GM21576 (cell line): ENCODE measurements around the gene NCS1.
"Not testable (repeated sequence)": the region's sequence is repeated elsewhere in the genome, so short reads cannot be mapped to it uniquely, and the experiment has no call there.

ENCODE experiments used
- ATAC-seq: cut with Tn5 transposase; IDR thresholded peaks from one replicate; pipeline ENCODE4 v1.9.1; 2021; ENCODE audit warnings: mild to moderate bottlenecking, moderate library complexity; ENCODE audit not compliant: unreplicated experiment

NCS1 gene

DNA sequence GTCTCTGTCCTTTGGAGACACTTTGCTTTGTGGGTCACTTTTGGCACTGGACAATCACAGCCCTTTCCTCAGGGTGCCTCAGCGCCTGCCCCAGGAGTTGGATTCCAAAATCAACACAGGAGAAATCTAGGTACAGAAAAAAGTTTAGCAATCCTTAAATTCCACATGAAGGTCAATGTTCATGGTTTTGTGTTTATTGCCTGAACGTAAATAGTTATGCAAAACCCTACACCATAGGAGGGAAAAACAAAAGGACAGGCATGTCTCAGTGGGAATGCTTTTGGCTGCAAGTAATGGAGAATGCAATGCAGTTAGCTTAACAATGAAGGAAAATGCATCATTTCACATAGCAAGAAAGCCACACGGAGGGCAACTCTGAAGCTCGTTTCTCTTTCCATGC is 86.8 kb downstream of the NCS1 start:
- ATAC-seq, result no peak

DNA sequence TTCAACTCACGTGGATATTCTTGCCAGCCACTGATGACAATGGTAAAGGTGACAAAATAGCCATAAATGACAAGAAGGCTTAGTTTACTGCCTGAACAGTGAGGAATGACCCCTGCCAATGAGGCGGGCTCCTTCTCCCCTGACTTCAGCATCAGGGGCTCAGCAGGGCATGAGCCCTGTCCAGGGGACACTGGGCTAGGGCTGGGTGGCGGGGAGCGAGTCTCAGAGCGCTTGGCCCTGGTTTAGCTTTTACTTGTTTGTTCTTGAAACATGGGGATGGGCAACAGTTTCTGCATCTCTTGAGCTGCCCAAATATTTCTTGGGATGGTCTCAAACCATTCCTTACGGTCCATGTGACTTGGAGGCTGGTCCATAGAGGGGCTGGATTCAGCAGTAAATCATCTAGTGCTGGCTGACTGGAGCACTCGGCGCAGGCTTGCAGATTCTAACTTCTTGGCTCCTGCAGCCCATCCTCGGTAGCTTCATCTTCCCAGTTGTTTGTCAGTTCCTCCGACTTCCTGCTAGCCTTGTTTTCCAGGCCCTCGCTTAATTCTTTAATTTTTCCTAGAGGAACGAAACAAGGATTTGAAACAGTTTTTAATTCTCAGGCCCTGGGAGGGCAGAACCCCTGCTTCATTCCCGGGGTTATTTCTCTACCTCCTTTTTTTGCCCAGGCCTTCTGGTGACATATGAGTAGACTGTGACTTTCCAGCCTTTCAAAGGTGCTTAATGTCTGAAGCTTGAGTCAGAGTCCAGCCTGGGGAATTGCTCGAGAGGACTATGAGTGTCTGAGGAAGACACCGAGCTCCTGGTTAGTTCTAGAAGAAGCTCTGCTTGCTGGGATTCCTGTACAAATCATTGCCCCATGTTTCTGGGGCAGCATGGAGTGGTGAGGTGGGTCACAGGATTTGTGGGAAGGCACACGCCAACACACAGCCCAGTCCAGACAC is 88.9 kb downstream of the NCS1 start:
- ATAC-seq, result no peak

DNA sequence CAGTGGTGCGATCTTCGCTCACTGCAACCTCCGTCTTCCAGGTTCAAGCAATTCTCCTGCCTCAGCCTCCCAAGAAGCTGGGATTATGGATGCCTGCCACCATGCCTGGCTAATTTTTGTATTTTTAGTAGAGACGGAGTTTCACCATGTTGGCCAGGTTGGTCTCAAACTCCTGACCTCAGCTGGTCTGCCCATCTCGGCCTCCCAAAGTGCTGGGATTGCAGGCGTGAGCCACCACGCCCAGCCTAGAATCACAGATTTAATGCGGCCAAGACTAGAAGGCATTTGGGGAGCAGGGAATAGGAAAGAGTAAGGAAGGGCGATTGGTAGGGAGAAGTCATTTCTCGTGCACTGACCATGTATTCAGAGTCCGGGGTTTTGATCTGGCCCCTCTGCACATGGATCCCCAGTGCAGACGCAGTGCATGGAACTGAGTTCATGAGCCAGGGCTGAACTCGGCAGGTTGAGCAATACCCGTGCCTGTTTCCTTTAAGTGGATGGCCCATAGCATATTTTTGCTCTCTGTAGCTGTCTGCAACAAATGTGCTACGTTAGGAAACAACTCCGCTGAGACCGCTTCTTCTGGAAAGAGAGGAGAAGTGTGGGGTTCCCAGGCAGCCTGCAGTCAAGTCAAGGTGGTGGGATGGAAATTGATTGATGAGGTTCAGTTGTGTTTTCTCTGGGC is 90.0 kb downstream of the NCS1 start:
- no peak for ATAC-seq

DNA sequence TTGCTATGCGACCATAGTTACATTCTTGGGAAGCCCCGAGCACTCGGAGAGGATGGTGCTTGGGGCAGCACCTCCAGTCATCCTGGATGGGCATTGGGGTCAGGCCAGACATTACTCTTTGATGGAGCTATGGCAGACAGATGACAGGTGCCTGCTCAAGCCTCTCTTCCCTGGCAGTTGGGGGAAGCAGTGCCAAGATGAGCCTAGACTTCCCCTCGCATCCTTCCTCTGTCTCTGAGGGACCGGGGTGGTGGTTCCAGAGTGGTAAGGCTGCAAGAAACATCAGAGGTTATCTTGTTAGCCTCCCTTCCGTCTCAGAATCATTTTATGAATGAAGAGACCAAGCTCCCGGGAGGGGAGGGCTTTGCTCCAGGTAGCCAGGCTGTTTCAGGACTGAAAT is 90.6 kb downstream of the NCS1 start:
- no peak for ATAC-seq

DNA sequence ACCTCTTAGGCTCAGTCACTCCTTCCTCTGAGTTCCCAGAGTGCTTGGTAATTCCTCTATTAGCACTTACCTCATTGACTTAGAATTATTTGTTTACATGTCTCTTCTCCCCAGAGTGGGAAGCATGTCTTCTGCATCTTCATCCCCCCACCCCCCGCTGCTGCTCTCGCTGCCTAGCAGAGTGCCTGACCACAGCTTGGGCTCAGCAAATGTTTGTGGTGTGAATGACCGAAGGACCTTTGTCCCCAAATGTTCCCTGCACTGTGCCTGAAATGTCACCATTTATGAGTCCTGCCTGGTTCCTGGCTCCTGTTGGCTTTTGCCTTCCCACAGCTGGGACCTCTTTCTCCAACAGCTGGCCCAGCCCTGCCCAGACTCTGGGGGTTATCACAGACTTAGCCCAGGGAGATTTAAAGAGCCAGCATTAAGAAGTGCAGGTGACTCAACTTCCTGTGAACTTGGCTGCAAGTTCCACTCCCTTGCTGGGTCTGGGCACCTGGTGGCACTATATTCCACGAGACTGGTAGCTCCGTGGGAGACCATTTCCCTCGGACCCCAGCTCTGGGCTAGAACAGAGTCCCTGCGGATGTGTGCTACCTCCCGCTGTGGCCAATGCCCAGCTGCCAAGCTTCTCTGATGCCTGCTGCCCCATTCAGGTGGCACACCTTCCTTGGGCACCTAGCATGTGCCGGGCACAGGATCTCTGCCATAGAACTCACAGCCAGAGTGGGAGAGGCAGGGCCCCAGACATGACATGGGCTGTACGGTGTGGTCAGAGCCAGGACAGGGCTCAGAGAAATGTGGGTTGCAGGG is 91.6 kb downstream of the NCS1 start:
- ATAC-seq, result no peak

DNA sequence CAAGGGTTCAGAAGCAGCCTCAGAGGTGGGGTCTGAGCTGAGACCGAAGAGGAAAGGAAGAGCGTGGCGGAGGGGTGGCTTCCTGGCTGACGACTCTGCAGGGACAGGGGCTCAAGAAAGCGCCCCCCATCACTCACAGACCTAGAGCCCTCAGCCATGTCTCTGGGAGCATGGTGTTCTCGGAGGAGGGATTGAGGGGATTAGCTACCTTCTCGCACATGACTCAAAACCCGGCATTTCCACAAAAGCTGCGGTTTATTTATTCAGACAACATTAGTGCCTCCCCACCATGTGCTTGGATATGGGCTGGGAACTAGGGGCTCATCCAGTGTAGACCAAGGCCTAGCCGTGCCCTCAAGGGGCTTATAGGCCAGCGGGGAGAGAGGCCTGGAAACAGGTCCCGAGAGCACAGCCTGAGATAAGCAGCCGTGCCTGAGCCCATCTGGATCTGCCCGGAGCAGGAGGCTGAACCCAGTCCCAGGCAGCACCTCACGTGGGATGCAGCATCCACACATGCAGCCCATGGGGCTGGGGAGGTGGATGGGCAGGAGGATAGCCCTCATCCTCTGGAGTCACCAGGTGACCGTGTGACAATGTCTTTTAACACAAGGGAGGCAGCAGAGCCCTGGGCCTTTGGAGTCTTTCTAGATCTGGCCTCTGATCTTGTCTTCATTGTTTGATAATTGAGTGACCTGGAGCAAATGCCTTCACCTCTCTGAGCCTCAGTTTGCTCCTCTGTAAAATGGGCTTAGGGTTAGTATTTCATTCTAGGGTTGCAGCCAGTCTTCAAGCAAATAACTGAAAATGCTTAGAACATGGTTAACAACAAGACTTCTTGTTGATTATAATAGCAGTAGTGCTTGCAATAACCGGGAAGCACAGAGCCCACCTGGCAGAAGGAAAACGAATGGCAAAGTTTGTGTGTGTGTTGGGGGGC is 92.5 kb downstream of the NCS1 start:
- ATAC-seq, result no peak

DNA sequence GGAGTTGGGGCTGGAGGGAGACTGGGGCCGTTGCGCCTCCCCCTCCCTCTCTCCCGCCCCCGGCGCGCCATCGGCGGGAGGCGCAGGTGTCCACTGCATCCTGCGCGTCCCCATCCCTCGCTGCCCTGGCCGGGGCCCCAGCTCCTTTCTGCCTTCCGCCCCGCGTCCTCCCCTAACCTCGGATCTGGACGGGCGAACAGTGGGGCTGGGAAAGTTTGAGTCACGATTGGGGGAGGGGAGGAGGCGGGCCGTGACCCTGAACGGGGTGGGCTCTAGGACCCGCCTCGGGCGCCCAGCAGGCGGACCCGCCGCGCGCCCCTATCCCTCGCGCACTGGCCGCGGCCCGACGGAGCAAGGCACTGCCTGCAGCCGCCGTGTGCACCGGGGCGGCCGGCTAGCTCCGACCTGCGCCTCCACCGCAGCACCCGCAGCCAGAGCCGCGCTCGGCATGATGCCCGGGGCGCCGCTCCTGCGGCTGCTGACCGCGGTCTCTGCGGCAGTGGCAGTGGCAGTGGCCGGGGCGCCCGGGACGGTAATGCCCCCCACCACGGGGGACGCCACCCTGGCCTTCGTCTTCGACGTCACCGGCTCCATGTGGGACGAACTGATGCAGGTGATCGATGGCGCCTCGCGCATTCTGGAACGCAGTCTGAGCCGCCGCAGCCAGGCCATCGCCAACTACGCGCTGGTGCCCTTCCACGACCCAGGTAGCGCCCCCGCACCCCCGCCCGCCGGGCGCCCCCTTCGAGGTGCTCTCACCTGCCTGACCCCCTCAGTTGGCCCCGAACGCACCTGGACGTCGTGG is 93.4 kb downstream of the NCS1 start, which contains the start of gene HMCN2:
HMCN2 (plus strand) TSS at position 330 of the 805 bp plus-strand sequence; CDS start at position 449, 119 bp downstream.
- ATAC-seq, result no peak

DNA sequence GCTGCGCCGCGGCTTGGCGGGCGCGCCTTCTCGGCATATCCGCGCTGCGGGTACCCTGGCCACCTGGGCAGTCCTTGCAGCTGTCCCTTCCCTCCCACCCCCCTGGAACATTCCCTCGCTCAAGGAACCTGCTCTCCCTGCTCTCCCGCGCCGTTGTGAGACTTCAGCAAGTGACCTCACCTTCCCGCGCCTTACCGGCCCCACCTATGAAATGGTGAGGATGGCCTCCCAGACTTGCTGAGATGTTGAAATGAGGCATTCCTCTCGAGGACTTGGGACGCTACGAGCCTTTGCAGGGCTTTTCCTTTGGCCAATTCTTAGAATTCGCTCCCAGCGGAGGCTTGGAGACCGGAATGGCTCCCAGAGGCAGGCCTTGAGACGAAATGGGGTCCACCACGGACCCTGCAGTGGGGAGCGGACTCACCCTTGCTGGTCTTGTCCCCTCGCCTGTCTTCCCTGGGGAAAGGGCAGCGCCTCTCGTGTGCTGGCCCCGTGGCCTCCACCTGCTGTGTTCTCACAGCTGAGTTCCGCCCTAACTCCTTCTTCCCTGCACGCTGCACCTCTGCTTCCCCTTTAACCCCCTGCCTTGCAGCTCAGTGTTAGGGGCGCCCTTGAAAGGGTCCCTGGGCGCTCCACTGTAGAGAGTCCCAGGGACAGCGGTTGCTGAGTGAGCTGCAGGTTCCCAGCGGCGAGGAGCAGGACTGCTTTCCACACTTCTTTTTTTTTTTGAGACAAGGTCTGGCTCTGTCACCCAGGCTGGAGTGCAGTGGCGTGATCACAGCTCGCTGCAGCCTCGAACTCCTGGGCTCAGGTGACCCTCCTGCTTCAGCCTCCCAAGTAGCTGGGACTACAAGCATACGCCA is 94.3 kb downstream of the NCS1 start:
- ATAC-seq, result no peak

DNA sequence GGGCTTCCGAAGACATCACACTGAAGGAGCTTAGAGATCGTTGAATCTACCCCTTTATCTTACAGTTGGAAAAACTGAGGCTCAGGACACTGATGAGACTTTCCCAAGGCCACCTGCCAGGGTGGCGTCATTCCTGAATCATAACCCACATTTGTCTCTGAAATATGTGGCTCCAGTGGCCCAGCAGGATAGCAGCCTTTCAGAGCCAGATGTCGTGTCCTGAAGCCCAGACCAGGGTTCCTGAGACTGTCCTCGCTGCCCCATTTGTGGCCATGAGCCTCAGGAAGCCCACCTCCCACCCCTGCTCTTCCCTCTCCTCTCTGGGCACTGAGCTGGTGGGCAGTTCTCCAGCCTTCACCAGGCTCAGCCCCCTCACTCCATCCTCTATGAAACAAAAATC is 95.7 kb downstream of the NCS1 start:
- no peak for ATAC-seq

DNA sequence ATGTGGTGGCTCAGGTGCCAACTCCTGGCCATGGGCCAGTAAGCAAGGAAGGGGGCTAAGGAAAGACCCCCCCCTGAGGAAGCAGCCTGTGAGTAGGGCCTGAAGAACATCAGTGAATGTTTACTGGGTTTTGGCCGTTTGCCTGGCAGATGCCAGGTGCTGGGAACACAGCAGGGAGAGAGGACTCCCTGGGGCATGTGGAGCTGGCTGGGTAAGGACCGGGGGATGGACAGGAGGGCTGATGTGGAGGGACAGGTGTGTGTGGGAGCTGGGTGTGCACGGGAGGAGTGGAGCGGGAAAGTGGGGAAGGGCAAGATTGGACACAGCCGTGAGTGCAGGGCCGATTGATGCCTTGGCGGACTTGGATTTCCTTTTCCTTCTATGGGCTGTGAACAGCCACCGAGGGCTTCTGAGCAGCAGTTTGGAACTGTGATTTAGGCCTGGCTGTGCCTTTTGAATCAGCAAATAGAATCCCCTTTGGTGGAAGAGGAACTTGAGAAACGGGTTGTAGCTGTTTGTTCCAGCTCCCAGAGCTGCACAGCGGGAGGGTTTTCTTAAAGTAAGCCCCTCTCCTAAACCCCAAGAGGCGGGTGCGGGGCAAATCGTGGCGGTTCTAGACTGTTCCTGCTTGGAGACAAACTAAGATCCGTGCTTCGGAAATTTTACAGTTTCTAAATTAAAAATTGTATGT is 96.5 kb downstream of the NCS1 start:
- no peak for ATAC-seq

DNA sequence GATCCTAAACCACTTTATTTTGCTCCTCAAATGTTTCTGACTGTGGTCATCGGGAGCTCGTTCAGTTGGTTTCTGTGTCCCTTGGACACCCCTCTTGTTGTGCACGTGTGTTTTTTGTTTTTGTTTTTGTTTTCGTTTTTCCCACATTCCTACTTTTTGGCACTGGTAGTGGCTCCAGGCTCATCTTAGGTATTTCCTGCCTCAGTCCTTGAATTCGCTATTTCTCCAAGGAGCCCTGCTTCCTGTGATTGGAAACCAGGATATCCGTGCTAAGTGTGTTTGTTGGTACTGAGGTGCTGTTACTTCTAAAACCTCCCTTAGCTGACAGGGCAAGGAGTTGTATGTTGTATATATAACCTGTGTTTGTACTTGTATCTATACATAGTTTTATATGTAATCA is 99.3 kb downstream of the NCS1 start:
- ATAC-seq, result no peak

DNA sequence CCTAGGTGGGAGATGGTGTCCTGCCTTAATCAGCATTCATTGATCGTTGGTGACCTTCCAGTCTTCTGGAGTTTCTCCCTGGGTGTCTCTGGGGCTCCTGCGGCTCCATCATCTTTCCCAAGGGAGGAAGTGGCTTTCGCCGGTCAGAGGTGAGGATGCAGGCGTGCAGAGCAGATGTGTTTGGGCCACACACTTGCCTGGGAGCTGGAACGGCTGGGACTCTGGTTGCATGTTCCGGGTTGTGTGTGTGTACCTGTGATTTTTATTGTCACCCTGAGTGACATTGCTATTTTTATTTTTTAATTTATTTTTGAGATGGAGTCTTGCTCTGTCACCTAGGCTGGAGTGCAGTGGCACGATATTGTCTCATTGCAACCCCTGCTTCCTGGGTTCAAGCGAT is 103.0 kb downstream of the NCS1 start:
- ATAC-seq, result no peak

DNA sequence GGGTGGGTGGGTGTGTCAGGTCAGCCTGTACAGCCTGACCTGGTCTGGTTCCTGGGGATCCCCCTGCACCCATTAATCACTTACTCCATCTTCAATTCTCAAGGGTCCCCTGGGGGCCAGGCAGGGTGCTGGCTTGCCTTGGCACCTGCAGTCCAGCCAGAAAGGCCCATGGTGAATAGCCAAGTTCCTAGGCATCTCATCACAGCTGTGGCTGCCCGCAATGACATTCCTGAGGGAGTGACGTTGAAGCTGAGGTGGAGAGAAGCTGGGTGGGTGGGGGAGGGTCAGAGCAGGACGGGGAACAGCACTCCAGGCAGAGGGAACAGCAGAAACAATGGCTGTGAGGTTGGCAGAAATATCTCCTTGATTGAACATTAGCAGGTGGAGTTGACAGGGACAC is 103.9 kb downstream of the NCS1 start:
- ATAC-seq, result no peak

DNA sequence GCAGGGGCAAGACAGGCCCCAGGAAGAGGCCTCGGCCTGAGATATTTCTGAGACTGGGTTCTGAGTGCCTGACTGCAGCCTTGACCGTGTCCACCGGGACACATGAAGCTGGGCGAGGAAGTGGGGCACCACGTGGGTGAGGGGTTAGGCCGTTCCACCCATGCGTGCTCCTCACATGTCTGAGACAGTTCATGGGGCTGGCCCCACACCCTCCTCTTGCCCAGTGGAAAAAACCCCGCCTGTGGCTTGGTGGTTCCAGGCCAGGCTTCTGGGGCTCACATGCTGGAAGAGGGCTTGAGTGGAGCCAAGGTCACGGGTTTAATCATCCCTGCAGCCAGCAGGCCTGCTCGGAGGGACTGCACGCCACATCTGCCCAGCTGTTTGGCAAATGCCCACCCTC is 104.8 kb downstream of the NCS1 start:
- no peak for ATAC-seq

DNA sequence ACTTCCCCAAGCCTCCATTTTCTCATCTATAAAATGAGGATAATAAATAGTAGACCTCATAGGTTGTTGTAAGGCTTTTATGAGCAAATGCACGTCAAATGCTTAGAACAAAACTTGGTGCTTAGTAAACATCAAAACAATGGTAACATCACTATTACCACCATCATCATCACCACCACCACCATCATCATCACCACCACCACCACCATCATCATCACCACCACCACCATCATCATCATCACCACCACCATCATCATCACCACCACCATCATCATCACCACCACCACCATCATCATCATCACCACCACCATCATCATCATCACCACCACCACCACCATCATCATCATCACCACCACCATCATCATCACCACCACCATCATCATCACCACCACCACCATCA is 105.3 kb downstream of the NCS1 start:
- not testable (repeated sequence) for ATAC-seq

DNA sequence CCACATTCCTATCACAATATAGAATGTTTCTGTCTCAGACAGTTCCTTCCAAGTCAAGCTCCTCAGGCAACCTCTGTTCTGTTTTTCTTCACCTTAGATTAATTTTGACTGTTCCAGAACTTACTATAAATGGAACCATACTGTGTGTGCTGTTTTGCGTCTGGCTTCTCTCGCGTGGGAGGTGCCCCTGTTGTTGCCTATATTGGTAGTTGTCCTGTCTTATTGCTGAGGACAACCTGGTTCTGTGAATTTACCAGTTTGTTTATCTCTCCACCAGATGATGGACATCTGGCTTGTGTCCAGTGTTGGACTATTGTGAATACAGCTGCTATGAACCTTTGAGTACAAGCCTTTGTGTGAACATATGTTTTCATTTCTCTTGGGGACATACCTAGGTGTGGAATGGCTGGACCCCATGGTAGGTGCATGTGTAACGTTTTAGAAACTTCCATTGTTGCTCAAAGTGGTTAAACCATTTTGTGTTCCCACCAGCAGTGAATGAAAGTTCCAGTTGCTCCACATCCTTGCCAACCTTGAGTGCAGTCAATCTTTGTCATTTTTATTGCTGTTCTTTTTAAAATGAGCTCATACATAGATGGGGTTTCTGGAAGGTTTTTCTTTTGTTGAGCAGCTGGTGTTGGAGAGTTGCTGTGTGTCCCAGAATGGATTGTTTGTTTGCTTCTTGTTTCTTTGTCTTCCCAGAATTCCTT is 111.5 kb downstream of the NCS1 start:
- ATAC-seq, result no peak

DNA sequence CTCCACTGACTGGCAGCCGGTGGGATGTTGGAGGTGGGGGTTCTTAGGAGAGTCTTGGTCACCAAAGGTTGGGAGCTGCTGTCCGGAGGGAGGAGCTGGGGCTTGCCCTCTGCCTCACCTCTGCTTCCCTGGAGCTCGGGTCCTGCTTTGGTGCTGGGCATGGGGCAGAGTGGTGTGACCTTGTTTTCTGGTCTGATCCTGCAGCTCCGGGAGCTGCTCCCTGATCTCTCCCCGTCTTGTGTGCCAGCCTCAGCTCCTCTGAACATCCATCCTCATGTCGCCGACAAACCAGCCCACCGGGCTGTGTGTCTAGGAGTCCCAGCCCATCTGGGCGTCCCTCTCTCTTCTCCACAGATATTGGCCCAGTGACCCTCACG is 112.0 kb downstream of the NCS1 start:
- ATAC-seq, result no peak
